Activated T-cell treated with anti-CD3 and anti-CD28 coated beads, Interleukin-2, amount 50 U/mL, for 24 hours (primary cell): ENCODE data around the gene ATP5F1E.

ENCODE experiments used
- DNase-seq: peaks from one replicate; pipeline ENCODE4 v3.0.0-alpha.2; 2020
- H3K27ac Mint-ChIP-seq: 2 replicates; pipeline ENCODE4 v1.8.0; 2020; ENCODE audit warnings: mild to moderate bottlenecking, mixed read lengths
- H3K27me3 Mint-ChIP-seq: 2 replicates; pipeline ENCODE4 v1.8.0; 2020; ENCODE audit warnings: mixed read lengths
- H3K36me3 Mint-ChIP-seq: 2 replicates; pipeline ENCODE4 v1.8.0; 2020; ENCODE audit warnings: low read depth, mixed read lengths
- H3K4me1 Mint-ChIP-seq: 2 replicates; pipeline ENCODE4 v1.8.0; 2020; ENCODE audit warnings: low read depth, mixed read lengths
- H3K4me3 Mint-ChIP-seq: 2 replicates; pipeline ENCODE4 v1.8.0; 2020; ENCODE audit warnings: mild to moderate bottlenecking, moderate library complexity, mixed read lengths
- H3K9me3 Mint-ChIP-seq: 2 replicates; pipeline ENCODE4 v1.8.0; 2020; ENCODE audit warnings: mixed read lengths

The ATP5F1E gene

DNA sequence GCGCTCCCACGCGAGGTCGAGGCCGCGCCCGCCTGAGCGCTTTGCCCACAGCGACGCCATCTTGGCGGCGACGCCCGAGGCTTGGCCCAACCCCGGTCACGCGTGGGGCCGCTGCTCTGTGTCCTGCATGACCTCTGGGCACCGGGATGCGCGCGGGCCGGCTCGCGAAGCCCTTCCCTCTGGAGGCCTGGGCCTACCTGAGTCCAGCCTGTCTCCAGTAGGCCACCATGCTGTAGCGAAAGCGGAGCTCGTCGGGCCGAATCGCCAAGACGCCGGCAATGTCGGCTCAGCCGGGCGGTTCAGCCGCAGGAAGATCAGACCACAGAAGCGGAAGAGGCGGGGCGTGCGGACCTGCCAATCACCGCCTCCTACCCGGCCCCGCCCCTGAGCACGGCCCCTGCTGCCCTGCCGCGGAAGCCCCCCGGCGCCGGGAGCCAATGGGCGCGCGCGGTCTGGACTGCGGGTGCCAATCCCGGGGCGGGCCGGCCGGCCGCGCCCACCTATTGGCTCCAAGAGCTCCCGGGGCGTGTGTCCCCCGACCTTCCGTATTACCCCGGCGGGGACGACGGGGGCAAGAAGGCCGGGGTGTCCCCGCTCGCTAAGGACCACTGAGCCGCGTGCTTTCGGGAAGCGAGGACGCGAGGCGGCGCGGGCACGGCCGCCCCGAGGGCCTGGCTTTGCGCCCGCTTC is at the start of gene ATP5F1E:
Gene ATP5F1E (minus strand): TSS at position 313 of the 690 bp plus-strand sequence. CDS start 84 bp downstream, at position 229.
- H3K9me3 Mint-ChIP-seq, result no peaks in the 10 kb centered on the region
- peaks cover 92% of the 10 kb centered on the region for H3K36me3 Mint-ChIP-seq

DNA sequence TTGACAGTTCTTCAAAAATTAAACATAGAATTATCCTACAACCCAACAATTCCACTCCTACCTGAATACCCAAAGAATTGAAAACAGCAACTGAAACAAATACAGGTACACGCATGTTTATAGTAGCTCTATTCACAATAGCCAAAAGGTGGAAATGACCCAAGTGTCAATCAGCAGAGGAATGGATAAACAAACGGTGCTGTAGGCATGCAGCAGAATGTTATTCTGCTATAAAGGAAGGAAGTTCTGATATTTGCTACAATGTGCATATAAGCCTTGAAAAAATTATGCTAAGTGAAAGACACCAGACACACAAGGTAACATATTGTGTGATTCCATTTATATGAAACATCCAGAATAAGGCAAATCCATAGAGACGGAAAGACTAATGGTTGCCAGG is 48.9 kb upstream of the ATP5F1E start:
- Mint-ChIP-seq H3K4me3 (no peak overlapping the region), H3K27ac (no peak overlapping the region), H3K36me3 (no peaks in the 10 kb centered on the region), H3K4me1 (peaks cover 24% of the 10 kb centered on the region), H3K27me3 (peaks cover 17% of the 10 kb centered on the region), H3K9me3 (no peaks in the 10 kb centered on the region)
- no peak for DNase-seq

More for the DNA sequence above, at the start of gene ATP5F1E:
- Mint-ChIP-seq H3K4me3 (peak within 1 kb of the TSS; percentile 95), H3K27me3 (no peaks in the 10 kb centered on the region), H3K27ac (peak within 1 kb of the TSS; percentile 98), H3K4me1 (peaks cover 75% of the 10 kb centered on the region)
- DNase-seq, result peak; percentile 98

DNA sequence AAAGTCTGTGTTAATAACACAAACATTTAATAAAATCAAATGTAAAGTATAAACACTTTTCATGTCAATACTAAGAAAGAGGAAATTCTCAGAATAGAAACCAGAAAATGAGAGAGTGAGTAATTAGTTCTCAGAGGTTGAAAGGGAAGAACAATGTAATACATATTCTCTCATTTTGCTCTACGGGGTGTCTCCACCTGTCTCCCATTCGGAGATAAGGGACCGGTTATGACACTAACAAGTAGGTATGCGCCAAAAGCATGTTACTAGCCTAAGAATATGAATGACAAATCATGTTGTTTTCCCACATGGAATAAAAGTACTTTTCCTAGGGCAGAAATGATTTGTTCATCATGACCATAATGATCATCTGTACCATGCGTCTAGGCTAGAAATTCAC is 46.1 kb upstream of the ATP5F1E start:
- H3K4me3 Mint-ChIP-seq, result no peak overlapping the region

DNA sequence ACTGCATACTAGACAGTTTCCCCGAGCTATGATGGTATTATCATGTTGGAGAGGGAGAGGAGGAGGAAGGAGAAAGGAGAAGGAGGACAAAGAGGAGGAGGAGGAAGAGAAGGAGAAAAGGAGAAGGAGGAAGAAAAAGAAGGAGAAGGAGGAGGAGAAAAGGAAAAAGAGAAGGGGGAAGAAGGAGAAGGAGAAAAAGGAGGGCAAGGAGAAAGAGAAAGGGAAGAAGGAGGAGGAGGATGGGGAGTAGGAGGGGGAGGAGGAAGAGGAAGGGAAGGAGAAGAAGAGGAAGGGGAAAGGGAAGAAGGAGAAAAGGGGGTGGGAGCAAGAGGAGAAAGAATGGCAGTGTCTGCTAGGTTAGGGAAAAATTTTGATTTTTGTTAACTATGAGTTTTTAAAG is 45.6 kb upstream of the ATP5F1E start:
- Mint-ChIP-seq H3K4me3 (no peak overlapping the region), H3K36me3 (no peaks in the 10 kb centered on the region), H3K27ac (no peak overlapping the region), H3K27me3 (peaks cover 25% of the 10 kb centered on the region), H3K4me1 (peaks cover 54% of the 10 kb centered on the region), H3K9me3 (no peaks in the 10 kb centered on the region)
- DNase-seq, result no peak

More for the DNA sequence above, 46.1 kb upstream of the ATP5F1E start:
- Mint-ChIP-seq H3K9me3 (no peaks in the 10 kb centered on the region), H3K4me1 (peaks cover 51% of the 10 kb centered on the region), H3K27ac (no peak overlapping the region), H3K36me3 (no peaks in the 10 kb centered on the region), H3K27me3 (peaks cover 21% of the 10 kb centered on the region)
- DNase-seq, result no peak

DNA sequence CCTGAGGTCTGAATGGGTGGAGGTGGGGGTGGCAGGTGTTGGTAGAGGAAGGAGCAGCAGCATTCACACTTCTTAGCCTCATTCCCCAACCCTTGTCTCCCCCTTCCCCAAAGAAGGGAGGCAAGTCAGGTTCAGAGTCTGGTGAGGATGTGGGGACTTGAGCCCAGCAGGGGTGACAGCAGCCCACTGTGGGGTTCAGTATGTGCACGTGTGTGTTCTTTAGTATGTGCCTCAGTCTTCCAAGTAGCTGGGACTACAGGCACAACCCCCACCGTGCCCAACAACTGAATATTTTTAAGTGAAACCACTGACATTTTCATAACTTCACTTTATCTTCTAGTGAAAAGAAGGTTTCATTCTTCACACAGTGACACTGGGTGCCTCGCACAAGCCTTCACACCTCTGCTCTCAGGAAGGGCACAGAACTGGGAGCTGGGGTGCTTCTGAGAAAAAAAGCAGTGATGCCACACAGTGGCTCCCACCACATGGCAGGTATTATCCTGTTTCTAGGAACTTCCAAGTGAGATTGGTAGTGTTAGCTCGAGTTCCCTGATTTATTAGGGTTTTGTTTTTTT is 43.9 kb upstream of the ATP5F1E start:
- Mint-ChIP-seq H3K4me1 (peaks cover 59% of the 10 kb centered on the region), H3K27me3 (peaks cover 20% of the 10 kb centered on the region), H3K36me3 (no peaks in the 10 kb centered on the region), H3K4me3 (no peak overlapping the region), H3K9me3 (no peaks in the 10 kb centered on the region), H3K27ac (peak overlapping the region; percentile 70)
- no peak for DNase-seq

DNA sequence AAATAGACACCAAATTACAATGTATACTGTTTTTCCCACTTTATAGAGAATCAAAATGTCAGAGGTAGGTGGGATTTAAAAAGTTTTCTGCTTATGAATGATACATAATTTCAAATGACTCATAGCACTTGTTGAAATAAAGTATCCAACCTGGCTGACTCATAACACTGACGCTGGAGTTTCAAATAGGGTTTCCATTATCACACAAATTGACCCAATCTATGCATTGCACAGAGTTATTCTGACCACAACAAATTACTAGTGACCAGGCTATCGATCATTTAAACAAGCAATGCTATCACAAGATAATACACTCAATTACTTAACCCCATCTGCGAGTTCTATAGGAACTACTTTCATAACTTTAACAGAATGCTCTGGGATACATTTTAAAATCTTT is 42.3 kb upstream of the ATP5F1E start:
- peaks cover 13% of the 10 kb centered on the region for H3K27me3 Mint-ChIP-seq
- H3K9me3 Mint-ChIP-seq, result no peaks in the 10 kb centered on the region
- H3K27ac Mint-ChIP-seq, result peak overlapping the region; percentile 48
- H3K36me3 Mint-ChIP-seq, result no peaks in the 10 kb centered on the region
- no peak overlapping the region for H3K4me3 Mint-ChIP-seq
- no peak for DNase-seq
- peaks cover 59% of the 10 kb centered on the region for H3K4me1 Mint-ChIP-seq

DNA sequence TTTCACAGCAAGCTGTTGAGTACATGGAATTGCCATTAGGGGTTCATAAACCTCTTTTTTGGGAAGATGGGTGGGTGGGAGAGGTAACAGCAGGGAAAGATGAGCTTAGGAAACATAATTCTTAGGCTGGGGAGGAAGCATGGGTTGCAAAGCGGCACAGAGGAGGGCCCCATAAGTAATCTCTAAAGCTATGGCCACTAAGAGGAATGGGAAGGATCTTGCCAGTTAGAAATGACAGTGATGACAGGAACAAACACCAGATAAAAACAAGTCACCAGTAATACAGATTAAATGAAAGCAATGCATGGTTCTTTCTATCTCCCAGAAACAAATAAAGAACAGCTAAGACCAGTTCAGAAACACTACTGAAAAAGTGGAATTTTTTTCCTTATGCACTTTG is 41.4 kb upstream of the ATP5F1E start:
- Mint-ChIP-seq H3K4me3 (no peak overlapping the region), H3K27ac (no peak overlapping the region), H3K9me3 (no peaks in the 10 kb centered on the region), H3K4me1 (peaks cover 57% of the 10 kb centered on the region), H3K36me3 (no peaks in the 10 kb centered on the region), H3K27me3 (peaks cover 13% of the 10 kb centered on the region)
- no peak for DNase-seq

DNA sequence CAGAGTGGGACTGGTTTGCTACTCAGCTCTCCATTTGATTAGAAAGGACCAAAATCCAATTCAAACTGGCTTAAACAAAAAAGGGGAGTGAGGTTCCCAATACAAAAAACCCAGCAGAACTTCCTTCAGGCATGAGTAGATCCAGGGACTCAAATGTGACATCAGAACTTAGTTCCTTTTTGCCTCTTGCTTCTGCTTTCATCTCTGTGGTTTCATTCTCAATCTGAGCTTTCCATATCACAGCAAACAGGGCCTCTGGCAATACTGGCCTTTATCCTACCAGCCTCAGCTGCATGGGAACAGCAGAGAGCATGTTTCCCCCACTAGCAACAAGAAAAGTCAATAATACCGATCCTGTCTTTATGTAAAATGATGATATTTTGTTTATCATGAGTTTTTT is 39.1 kb upstream of the ATP5F1E start:
- peaks cover 13% of the 10 kb centered on the region for H3K27me3 Mint-ChIP-seq
- H3K4me3 Mint-ChIP-seq, result no peak overlapping the region
- no peaks in the 10 kb centered on the region for H3K36me3 Mint-ChIP-seq
- DNase-seq, result no peak
- H3K9me3 Mint-ChIP-seq, result no peaks in the 10 kb centered on the region
- peaks cover 36% of the 10 kb centered on the region for H3K4me1 Mint-ChIP-seq
- no peak overlapping the region for H3K27ac Mint-ChIP-seq

DNA sequence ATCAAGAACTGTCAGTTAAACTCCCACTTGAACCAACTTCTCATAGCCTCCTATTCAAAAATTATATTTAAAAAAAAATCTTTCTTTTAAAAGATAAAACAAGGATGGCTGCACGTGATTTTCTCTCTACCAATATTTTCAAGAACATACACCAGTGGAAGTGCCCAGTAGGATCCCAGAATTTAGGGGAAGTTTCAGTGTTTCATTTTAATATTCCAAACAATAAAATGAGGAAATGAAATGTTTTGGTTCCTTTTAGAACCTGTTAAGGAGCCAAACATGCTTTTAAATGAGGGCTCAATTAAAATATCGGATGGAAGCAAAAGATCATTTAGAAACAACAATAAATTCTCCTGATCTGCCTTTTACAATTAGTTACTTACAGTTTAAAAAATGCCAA is 36.9 kb upstream of the ATP5F1E start:
- Mint-ChIP-seq H3K9me3 (no peaks in the 10 kb centered on the region), H3K4me1 (peaks cover 15% of the 10 kb centered on the region), H3K27ac (no peak overlapping the region), H3K36me3 (no peaks in the 10 kb centered on the region), H3K27me3 (peaks cover 8% of the 10 kb centered on the region), H3K4me3 (no peak overlapping the region)
- DNase-seq, result no peak

DNA sequence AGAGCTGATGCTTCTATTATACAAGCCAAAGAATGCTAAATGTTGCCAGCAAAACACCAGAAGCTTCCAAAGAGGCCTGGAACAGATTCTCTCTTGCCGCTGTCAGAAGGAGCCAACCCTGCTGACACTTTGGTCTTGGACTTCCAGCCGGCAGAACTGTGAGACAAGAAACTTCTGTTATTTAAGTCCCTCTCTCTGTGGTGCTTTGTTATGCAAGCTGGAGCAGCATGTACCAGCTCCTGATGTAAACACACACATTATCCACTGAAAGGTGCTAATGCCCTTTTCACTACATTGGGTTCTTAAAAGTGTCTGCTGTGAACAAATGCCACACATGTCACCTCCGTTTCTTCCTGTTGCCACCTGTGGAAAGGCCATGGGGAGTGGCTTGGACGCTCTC is 36.4 kb upstream of the ATP5F1E start:
- peaks cover 12% of the 10 kb centered on the region for H3K27me3 Mint-ChIP-seq
- peaks cover 10% of the 10 kb centered on the region for H3K4me1 Mint-ChIP-seq
- no peak overlapping the region for H3K27ac Mint-ChIP-seq
- no peak for DNase-seq
- no peaks in the 10 kb centered on the region for H3K9me3 Mint-ChIP-seq
- no peaks in the 10 kb centered on the region for H3K36me3 Mint-ChIP-seq
- no peak overlapping the region for H3K4me3 Mint-ChIP-seq

DNA sequence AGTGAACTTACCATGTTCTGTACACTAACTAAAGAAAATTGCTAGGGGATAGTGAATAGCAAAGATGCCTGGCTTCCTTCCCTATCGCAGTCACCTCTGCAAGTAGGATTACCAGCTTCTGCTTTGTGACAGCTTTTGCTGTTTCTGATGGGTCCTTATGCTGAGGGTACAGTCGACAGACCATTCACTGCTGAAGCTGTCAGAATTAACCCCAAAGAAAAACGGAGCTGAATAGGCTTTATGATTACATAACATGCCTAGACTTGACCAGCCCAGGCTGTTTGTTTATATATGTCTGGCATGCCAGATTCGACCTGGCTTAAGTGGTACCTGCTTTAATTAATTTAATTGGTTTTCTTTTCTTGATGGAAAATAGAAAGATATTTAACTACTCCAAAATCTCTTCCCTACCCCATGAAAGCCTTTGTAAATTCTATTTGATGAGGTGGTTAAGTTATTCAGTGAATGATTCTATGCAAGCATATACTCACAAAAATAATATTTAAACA is 32.1 kb upstream of the ATP5F1E start:
- H3K27me3 Mint-ChIP-seq, result peaks cover 7% of the 10 kb centered on the region
- DNase-seq, result no peak
- H3K27ac Mint-ChIP-seq, result no peak overlapping the region
- H3K9me3 Mint-ChIP-seq, result no peaks in the 10 kb centered on the region
- no peak overlapping the region for H3K4me3 Mint-ChIP-seq
- H3K36me3 Mint-ChIP-seq, result no peaks in the 10 kb centered on the region
- H3K4me1 Mint-ChIP-seq, result no peaks in the 10 kb centered on the region

DNA sequence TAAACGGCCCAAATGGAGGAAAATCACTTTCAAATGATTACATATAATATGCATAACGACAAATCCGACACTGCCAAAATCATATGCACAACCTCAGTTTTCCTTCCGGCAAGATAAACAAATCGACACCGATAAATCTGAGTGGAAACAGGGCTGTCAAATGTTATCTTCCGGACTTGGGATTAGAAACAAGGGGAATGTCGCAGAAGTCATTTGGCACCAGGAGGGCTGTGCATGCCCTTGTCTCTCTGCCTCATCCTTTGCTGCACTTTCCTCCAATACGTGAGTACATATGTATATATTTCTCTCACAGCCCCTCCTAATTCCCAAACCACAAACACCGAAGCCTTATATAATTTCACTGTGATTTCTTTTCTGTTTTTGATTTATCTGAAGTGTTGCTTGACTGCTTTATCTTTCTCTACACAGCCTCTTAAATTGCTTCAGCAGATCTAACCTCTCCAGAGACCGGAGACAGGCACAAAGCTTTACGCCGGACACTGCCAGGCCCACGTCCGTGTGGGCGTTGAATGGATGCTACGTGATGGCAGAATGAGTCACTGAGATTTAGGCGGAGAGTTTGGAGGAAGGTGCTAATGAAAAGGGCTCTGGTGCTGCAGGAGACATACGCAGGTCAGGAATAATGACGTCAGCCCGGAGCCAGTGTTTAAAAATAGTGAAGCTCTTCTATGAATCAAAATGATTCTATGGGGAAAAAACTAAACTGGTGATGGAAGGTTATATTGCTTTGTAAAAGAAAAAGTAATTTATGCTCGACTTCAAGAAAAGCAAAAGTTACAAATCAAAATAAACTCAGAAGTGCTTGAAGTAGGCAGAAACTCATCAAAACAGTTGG is 31.5 kb upstream of the ATP5F1E start:
- no peak overlapping the region for H3K27ac Mint-ChIP-seq
- H3K27me3 Mint-ChIP-seq, result peaks cover 7% of the 10 kb centered on the region
- no peak for DNase-seq
- no peaks in the 10 kb centered on the region for H3K9me3 Mint-ChIP-seq
- no peaks in the 10 kb centered on the region for H3K4me1 Mint-ChIP-seq
- H3K36me3 Mint-ChIP-seq, result no peaks in the 10 kb centered on the region
- no peak overlapping the region for H3K4me3 Mint-ChIP-seq

DNA sequence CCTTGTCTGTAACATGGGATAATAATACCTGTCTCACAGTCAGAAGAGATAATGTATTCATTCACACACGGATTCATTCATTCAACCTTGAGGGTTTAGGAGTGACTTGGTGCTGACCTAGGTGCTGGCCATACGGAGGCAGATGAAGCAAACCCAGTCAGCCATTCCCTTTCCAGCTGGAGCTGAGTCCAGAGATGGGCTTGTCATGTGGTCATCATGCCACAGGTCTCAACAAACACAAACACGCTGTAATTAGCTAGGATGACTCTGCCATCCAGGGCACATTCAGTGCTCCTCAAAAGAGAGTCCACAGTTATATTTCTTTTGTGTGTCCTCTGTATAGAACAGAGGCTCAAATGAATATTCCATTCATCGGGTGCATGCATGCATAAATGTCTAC is 29.9 kb upstream of the ATP5F1E start:
- Mint-ChIP-seq H3K9me3 (no peaks in the 10 kb centered on the region), H3K36me3 (no peaks in the 10 kb centered on the region), H3K27ac (no peak overlapping the region), H3K4me1 (no peaks in the 10 kb centered on the region), H3K27me3 (peaks cover 7% of the 10 kb centered on the region), H3K4me3 (no peak overlapping the region)
- no peak for DNase-seq

DNA sequence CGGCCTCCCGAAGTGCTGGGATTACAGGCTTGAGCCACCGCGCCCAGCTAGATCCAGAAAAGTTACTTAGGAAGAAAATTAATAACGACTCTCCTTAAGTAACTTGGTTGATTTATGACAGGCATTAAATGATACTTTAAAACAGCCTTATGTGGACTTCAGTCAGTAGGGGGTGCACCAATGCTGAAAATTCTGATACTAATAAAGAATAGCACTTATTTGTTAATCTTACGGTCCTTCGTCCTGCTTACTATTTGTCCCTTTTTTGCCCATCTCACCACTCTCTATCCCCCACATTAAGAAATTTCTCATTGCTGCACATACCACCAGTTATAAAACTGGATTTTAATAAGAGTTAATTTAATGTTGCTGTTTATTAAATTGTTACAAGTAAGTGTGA is 23.2 kb upstream of the ATP5F1E start:
- no peak for DNase-seq

More for the DNA sequence above, 23.2 kb upstream of the ATP5F1E start:
- no peak overlapping the region for H3K4me3 Mint-ChIP-seq
- H3K27ac Mint-ChIP-seq, result no peak overlapping the region
- peaks cover 20% of the 10 kb centered on the region for H3K27me3 Mint-ChIP-seq
- H3K36me3 Mint-ChIP-seq, result no peaks in the 10 kb centered on the region
- no peaks in the 10 kb centered on the region for H3K4me1 Mint-ChIP-seq
- no peaks in the 10 kb centered on the region for H3K9me3 Mint-ChIP-seq
